Astrocyte (in vitro differentiated cells and primary cell): ENCODE data around the gene HSPA4.

Experiments used
- EZH2 ChIP-seq: IDR thresholded peaks from 2 replicates; pipeline ENCODE4 v1.6.1; 2012; ENCODE audit warnings: mild to moderate bottlenecking, low read length, inconsistent platforms; ENCODE audit not compliant: insufficient read depth
- TF ChIP-seq, protein P1 (sequence below): IDR thresholded peaks from 2 replicates; pipeline ENCODE4 v1.5.1; 2011; ENCODE audit warnings: low read depth, mild to moderate bottlenecking, inconsistent platforms, low read length, moderate library complexity; ENCODE audit not compliant: insufficient read depth

- TF ChIP-seq, protein P1, sequence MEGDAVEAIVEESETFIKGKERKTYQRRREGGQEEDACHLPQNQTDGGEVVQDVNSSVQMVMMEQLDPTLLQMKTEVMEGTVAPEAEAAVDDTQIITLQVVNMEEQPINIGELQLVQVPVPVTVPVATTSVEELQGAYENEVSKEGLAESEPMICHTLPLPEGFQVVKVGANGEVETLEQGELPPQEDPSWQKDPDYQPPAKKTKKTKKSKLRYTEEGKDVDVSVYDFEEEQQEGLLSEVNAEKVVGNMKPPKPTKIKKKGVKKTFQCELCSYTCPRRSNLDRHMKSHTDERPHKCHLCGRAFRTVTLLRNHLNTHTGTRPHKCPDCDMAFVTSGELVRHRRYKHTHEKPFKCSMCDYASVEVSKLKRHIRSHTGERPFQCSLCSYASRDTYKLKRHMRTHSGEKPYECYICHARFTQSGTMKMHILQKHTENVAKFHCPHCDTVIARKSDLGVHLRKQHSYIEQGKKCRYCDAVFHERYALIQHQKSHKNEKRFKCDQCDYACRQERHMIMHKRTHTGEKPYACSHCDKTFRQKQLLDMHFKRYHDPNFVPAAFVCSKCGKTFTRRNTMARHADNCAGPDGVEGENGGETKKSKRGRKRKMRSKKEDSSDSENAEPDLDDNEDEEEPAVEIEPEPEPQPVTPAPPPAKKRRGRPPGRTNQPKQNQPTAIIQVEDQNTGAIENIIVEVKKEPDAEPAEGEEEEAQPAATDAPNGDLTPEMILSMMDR, result no peak
- TF ChIP-seq EZH2, result no peak
These were observed 77.5 kb downstream of the HSPA4 start for GRCh38 chr5:133129289-133129688.
